ENCODE data around the gene AADACL4. TPM values are rescaled to one million over a fixed set of nuclear protein-coding genes. Genes with fewer than 3 reads are reported as not detected.
A peak's percentile ranks its signal among the peaks of the same experiment; 100 is the strongest.

AADACL4 gene
- total RNA-seq, 1 donor = not detected

DNA sequence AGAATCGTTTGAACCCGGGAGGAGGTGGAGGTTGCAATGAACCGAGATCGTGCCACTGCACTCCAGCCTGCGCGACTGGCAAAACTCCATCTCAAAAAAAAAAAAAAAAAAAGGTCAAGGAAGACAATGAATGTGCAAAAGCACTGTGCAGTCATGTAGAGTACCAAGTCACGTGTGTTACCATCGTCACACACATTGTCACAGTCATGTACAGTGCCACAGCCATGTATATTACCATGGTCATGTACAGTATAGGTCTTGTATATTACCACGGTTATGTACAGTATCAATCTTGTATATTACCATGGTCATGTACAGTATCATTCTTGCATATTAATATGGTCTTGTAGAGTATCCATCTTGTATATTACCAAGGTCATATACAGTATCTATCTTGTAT is 38.9 kb upstream of the AADACL4 start:
- Histone ChIP-seq H3K4me1 (ENCODE audit: insufficient read depth, low read length) (peaks cover 42% of the 10 kb centered on the region), H3K9me3 (ENCODE audit: low read depth, low read length) (no peaks in the 10 kb centered on the region), H3K4me3 (ENCODE audit: low read length) (no peak overlapping the region), H3K27me3 (ENCODE audit: insufficient read depth, low read length) (no peaks in the 10 kb centered on the region)

DNA sequence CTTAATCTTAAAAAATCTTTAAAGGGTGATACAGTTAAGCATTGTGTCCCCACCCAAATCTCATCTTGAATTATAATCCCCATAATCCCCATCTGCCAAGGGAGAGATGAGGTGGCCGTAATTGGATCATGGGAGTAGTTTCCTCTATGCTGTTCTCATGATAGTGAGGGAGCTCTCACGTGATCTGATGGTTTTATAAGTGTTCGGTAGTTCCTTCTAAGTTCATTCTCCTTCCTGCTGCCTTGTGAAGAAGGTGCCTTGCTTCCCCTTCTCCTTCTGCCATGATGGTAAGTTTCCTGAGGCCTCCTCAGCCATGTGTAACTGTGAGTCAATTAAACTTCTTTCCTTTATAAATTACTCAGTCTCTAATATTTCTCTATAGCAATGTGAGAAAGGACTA is 36.6 kb upstream of the AADACL4 start:
- no peak overlapping the region for H3K4me3 ChIP-seq (ENCODE audit: low read length)
- no peaks in the 10 kb centered on the region for H3K9me3 ChIP-seq (ENCODE audit: low read depth, low read length)
- peaks cover 28% of the 10 kb centered on the region for H3K4me1 ChIP-seq (ENCODE audit: insufficient read depth, low read length)
- H3K27me3 ChIP-seq (ENCODE audit: insufficient read depth, low read length) = no peaks in the 10 kb centered on the region

DNA sequence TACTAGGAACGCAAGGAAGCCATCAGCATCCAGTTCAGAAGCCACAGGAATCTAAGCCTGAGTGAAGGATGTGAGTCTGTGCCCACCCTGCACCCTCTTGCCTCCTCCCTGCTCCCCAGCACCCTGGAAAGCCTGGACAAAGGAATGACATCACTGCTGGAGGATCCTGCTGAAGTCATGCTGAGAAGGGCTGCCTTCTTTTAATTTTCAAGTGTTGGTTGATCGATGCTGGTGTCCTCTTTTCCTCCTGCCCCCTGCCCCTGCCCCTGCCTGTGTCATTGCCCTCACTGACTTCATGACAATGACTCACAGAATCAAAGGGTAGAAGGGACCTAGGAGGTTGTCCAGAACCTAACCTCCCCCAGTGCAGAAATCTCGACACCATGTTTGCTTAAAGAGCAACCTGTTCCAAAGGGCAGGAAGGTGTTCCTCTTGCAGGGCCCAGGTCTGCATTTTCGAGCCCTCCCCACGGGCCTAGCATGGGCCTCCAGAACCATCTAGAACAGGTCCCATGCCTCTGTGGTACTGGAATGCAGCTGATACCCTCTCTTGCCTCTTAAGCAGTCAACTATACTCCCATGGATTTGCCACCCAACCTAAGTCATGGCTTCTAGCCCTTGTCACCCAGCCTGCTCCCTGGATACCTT is 35.5 kb upstream of the AADACL4 start:
- H3K9me3 ChIP-seq (ENCODE audit: low read depth, low read length) = no peaks in the 10 kb centered on the region
- H3K4me1 ChIP-seq (ENCODE audit: insufficient read depth, low read length) = peaks cover 16% of the 10 kb centered on the region
- no peaks in the 10 kb centered on the region for H3K27me3 ChIP-seq (ENCODE audit: insufficient read depth, low read length)
- H3K4me3 ChIP-seq (ENCODE audit: low read length) = no peak overlapping the region

DNA sequence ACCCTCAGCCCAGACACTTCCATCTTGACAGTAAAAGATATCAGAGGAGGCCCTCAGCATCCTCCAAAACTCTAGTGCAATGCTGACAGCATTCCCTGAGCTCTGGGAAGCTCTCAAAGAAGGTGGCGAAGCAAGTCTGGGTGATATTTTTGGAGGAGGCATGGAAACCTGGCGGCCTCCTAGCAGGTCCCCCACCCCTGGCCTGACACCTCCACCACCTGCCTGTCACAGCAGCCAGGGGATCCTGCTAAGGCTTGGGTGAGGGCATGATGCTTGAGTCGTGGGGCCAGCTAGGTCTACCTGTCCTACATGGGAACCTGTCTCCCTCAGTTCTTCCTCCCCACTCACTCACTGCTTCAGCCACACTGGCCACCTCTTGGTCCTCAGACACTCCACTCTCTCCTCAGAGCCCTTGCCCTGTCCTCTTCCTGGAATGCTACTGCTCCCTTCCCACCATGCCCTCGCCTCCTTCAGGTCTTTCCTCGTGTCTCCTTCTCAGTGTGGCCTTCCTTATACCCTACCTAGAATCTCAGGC is 34.3 kb upstream of the AADACL4 start:
- Histone ChIP-seq H3K4me1 (ENCODE audit: insufficient read depth, low read length) (peaks cover 10% of the 10 kb centered on the region), H3K27me3 (ENCODE audit: insufficient read depth, low read length) (no peaks in the 10 kb centered on the region), H3K9me3 (ENCODE audit: low read depth, low read length) (no peaks in the 10 kb centered on the region), H3K4me3 (ENCODE audit: low read length) (no peak overlapping the region)

DNA sequence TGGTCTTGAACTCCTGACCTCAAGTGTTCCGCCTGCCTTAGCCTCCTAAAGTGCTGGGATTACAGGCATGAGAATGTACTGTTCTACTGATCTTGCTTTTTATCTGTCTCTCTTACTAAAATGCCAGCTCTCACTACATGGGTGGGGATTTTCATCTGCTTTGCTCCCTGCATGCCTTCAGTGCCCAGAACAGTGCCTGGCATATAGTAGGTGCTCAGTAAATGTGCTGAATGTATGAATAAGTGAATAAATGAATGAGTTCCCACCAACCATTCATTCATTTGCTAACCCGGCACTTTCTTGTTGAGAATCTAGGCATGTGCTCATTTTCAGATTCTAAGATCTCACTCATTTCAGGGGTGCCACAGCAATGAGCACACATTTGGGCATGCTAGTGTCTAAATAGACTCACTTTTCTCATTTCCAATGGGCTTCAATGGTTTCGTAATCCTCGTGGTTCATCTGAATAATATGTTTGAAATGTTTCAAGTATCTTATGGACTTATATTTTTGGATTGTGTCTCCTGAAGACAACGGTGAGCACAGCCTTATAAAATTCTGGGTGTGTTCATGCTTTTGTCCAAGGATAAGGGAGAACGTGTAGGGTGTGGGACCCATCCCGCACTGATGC is 33.5 kb upstream of the AADACL4 start:
- Histone ChIP-seq H3K4me1 (ENCODE audit: insufficient read depth, low read length) (peaks cover 14% of the 10 kb centered on the region), H3K27me3 (ENCODE audit: insufficient read depth, low read length) (no peaks in the 10 kb centered on the region), H3K4me3 (ENCODE audit: low read length) (no peak overlapping the region), H3K9me3 (ENCODE audit: low read depth, low read length) (no peaks in the 10 kb centered on the region)

DNA sequence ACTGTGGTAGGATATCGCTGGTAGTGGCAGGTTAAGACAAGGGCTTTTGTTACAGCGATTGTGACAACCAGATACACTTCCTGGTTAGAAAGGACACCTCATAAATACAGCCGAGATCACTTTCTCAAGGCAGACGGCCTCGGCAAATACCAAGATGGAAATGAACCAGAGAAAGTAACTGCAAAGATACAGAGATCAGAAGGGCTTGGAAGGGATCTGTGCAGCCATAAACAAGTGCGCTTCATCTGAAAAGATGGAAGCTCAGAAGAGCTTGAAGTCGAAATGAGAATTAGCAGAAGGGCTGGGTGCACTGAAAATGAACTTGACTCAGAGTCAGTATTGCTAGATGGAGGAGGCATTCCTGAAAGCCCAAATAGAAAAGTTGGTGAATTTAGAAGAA is 32.9 kb upstream of the AADACL4 start:
- no peaks in the 10 kb centered on the region for H3K9me3 ChIP-seq (ENCODE audit: low read depth, low read length)
- H3K4me3 ChIP-seq (ENCODE audit: low read length) = no peak overlapping the region
- peaks cover 19% of the 10 kb centered on the region for H3K4me1 ChIP-seq (ENCODE audit: insufficient read depth, low read length)
- no peaks in the 10 kb centered on the region for H3K27me3 ChIP-seq (ENCODE audit: insufficient read depth, low read length)

DNA sequence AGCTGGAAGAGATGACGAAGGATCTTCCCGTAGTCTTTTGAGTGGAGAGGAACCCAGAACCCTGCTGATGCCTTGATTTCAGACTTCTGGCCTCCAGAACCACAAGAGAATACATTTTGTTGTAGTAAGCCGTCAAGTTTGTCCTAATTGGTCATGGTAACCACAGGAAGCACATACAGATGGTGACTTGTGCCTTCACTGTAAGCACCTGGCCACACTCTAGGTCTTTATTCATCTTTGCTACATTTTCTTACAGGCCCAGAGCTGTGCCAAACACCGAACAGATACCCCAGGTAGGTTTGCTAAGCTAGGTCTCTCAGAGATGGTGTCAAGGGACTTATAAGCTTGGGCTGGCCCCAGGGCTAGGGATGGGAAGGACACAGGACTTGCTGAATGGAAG is 30.7 kb upstream of the AADACL4 start:
- Histone ChIP-seq H3K4me3 (ENCODE audit: low read length) (no peak overlapping the region), H3K27me3 (ENCODE audit: insufficient read depth, low read length) (peaks cover 4% of the 10 kb centered on the region), H3K4me1 (ENCODE audit: insufficient read depth, low read length) (peaks cover 41% of the 10 kb centered on the region), H3K9me3 (ENCODE audit: low read depth, low read length) (no peaks in the 10 kb centered on the region)

DNA sequence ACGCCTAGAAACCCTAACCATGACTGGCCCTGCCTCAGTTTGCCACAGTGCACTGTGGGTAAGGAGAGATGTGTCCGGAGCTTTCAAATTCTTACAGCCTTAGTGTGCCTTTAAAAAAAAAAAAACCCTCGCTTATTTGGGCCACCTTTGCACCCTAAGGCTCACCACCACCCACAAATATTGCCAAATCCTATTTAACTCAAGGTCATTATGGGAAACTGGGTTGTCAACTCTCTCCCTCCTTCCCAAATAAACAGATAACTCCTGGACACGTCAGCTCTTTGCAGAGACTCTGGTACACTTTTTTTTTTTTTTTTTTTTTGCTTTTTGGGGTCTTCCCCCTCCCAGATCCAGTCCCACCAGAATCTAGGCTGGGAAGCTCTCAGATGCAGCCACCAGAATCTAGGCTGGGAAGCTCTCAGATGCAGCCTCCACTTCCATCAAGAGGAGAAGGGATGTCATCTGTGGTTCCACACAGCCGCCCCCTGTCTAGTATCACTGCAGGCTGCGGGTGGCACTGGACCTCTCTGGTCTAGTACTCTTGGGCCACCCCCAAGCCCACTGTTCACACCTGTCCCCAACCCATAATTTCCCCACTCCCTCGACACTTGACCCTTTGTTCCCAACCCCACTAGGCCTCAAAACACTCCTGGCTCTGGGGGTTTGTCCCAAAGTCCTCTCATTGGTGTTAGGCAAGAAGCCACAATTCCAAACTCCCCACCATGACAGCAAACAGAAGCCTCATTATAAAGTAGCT is 29.3 kb upstream of the AADACL4 start:
- Histone ChIP-seq H3K9me3 (ENCODE audit: low read depth, low read length) (no peaks in the 10 kb centered on the region), H3K4me3 (ENCODE audit: low read length) (no peak overlapping the region), H3K4me1 (ENCODE audit: insufficient read depth, low read length) (peaks cover 55% of the 10 kb centered on the region), H3K27me3 (ENCODE audit: insufficient read depth, low read length) (peaks cover 9% of the 10 kb centered on the region)

DNA sequence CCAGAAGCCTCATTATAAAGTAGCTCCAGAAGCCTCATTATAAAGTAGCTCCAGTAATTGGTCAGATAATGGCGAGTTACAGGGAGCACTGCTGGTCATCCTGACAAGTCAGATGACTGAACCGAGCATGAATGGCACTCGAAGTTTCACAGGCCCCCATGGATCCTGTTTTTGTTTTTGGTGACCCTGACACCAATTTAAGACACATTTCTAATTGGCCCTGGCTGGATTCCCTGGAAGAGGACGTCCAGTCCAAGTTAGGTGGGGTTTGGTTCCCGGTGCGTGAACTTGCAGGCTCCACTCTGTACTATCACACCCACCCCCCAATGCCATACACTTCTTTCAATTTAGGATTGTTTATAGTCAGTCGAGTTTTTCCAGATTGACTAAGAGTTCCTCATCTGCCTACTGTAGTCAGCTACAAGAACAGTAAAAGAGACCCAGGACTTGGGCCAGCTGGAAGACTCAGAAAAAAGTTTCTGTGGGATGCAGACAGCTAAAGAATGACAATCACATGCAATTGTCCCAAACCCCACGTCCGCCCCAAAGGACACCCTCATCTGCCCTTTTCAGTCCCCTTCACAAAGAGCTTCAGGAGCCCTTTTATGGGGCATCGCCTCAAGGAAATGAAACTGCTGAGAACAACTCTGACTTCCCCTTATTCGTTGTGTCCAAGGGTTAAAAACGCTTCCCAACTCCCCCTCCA is 28.6 kb upstream of the AADACL4 start:
- Histone ChIP-seq H3K4me3 (ENCODE audit: low read length) (peak overlapping the region; percentile 59), H3K27me3 (ENCODE audit: insufficient read depth, low read length) (peaks cover 9% of the 10 kb centered on the region), H3K4me1 (ENCODE audit: insufficient read depth, low read length) (peaks cover 63% of the 10 kb centered on the region), H3K9me3 (ENCODE audit: low read depth, low read length) (no peaks in the 10 kb centered on the region)

DNA sequence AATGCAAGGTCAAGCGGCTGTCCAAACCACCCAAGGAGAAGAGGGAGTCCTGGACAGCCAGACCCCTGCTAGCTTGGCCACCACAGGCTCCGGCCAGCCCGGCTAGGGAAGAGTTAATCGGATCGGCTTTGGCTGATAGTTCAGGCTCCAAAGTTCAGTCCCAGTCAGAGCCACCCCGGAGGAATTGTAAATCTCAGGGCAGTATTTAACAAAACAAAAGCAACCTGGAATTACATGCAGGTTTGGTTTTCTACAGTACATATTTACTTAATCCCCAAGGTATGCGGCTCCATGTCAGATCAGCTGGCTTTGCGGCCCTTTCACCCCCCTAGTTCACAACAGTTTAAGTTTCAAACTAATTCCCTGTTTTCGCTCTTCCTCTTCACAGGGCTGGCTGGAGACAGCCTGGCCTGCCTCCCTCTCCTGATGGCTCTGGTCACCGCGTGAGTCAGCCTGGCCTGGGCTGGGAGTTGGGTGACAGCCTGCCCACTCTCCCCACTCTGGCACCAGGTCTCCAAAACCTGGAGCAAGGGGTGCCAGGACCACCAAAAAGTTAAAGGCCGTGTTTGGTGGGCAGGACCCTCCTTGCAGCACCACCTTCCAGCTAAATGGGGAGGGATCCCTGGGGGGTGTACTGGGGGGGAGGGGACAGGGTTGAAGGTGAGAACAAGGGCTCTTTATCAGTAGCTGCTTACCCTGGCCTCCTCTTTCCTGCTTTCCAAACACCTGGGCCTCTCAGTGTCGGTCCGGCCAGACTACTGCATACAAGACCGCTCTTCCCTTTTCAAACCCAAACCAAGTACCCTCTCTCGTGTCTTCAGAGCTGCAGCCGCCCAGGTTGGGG is 27.8 kb upstream of the AADACL4 start:
- peaks cover 69% of the 10 kb centered on the region for H3K4me1 ChIP-seq (ENCODE audit: insufficient read depth, low read length)
- peaks cover 9% of the 10 kb centered on the region for H3K27me3 ChIP-seq (ENCODE audit: insufficient read depth, low read length)
- no peaks in the 10 kb centered on the region for H3K9me3 ChIP-seq (ENCODE audit: low read depth, low read length)
- H3K4me3 ChIP-seq (ENCODE audit: low read length) = peak overlapping the region; percentile 59

DNA sequence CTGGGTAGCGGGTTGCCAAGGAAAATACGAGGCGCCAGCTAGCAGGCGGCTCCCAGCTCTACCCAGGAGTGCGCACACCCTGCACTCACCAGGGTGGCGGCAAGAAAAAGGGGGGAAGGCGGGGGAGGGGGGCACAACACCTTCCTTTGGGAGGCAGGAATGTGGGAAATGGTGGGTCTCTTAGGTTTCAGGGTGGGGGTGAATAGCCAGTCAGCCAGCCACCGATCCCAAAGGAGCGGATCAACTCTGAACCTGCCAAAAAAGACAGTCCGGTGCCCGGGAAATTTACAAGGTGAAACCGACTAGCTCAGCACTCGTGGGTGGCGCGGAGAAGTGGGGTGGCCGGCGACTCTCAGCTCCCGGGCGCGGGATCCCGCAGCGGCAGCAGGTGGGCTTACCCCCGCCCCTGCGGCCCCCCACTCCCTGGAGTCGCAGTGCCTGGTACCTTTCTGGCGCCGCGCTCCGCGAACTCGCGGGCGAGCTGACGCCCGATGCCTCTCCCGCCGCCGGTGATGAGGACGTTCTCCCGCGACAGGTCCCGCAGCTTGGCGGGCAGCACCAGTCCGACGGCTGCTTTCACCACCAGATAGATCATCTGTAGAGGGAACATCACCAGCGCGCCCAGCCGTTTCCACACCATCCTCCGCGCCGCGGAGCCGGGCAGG is 27.0 kb upstream of the AADACL4 start:
- Histone ChIP-seq H3K27me3 (ENCODE audit: insufficient read depth, low read length) (peaks cover 9% of the 10 kb centered on the region), H3K4me1 (ENCODE audit: insufficient read depth, low read length) (peaks cover 69% of the 10 kb centered on the region), H3K4me3 (ENCODE audit: low read length) (peak overlapping the region; percentile 59), H3K9me3 (ENCODE audit: low read depth, low read length) (no peaks in the 10 kb centered on the region)

DNA sequence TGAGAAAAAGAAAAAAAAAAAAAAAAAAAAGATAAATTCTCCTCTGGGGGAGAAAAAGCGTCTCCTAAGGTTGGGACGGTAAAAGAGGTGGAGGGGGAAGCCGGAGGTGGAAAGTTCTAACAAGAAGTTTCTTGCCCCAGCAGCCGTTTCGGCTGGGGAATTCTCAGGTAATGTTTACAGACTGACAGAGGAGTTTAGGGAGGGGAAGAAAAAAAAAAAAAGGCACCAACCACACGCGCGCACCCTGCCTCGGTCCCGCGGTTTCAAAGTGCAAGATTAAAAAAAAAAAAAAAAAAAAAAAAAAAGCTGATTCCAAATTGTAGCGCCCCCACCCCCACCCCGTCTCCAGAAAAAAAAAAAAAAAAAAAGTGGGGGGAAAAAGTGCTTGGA is 26.4 kb upstream of the AADACL4 start:
- Histone ChIP-seq H3K27me3 (ENCODE audit: insufficient read depth, low read length) (peaks cover 9% of the 10 kb centered on the region), H3K9me3 (ENCODE audit: low read depth, low read length) (no peaks in the 10 kb centered on the region), H3K4me3 (ENCODE audit: low read length) (peak overlapping the region; percentile 59), H3K4me1 (ENCODE audit: insufficient read depth, low read length) (peaks cover 69% of the 10 kb centered on the region)

DNA sequence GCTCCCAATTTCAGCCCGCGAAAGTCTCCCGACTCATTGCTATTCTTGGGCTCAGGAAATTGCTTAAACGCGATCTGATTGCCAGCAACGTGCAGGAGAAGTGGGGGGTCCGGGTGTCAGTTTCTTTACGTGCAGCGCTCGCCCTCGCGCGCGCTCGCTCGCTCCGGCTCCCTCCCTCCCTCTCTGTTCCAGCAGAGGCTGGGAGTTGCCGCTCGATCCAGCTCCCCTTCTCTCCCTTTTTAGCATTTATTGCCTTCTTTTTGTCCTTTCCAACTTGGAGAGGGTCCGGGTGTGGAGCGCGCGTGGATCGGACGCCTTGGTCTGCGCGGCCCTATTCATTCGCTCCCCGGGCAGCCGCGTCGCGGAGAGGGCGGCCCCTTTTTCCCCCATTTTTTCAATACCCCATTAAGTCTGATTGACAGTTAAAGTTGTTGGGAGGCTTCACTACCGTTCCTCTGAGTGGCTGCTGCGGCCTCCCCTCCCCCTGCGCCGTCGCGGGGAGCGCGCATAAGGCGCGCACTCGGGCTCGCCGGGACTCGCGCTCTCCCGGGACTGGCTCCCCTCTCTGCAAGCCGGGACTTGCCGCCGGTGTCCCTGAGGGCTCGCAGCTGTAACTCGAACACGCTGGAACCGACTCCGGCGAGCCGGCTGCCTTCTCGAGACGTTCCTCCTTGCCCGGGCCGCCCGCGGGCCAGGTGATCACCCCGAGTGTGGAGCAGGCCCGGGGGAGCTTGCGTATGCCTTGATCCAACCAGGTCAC is 25.8 kb upstream of the AADACL4 start, which contains the start of gene DHRS3:
TSS of gene DHRS3 (minus strand) at position 310 of the 760 bp plus-strand sequence. CDS start 862 bp downstream, outside the sequence.
- Histone ChIP-seq H3K4me3 (ENCODE audit: low read length) (peak within 1 kb of the TSS; percentile 59), H3K4me1 (ENCODE audit: insufficient read depth, low read length) (peaks cover 69% of the 10 kb centered on the region), H3K9me3 (ENCODE audit: low read depth, low read length) (no peaks in the 10 kb centered on the region), H3K27me3 (ENCODE audit: insufficient read depth, low read length) (peaks cover 9% of the 10 kb centered on the region)

All from mononuclear cell (primary cell).